Fibroblast of upper back skin (primary cell): ENCODE results near the gene CAMLG.
"Not testable (repeated sequence)": the region's sequence is repeated elsewhere in the genome, so short reads cannot be mapped to it uniquely, and the experiment has no call there.

Source experiments
- DNase-seq: peaks from one replicate; pipeline ENCODE4 v3.0.0-alpha.2; 2013

The CAMLG gene

GRCh38 chr5:134738133-134738962 is at the start of gene CAMLG:
Gene CAMLG (plus strand): TSS chr5:134738548. CDS start chr5:134738621, 73 bp downstream.
- DNase-seq, result peak; percentile 97

GRCh38 chr5:134690144-134690543 is 48.2 kb upstream of the CAMLG start:
- not testable (repeated sequence) for DNase-seq

- DNase-seq, result no peak
Observed at GRCh38 chr5:134692722-134693121, 45.6 kb upstream of the CAMLG start.

GRCh38 chr5:134708301-134708700 is 30.0 kb upstream of the CAMLG start:
- no peak for DNase-seq

DNA sequence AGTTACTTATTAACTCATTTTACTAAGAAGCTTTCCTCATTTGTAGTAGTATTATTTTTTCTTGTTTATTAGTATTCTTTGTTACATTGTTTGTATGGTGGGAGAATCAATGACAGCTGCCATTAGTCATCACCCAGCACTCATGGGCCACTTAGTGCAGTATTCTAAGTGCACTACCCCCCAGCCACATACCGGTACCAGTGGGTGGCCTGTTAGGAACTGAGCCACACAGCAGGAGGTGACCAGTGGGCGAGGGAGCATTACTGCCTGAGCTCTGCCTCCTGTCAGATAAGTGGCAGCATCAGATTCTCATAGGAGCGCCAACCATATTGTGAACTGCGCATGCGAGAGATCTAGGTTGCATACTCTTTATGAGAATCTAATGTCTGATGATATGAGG is 24.2 kb upstream of the CAMLG start:
- DNase-seq, result peak; percentile 4

- no peak for DNase-seq
Observed at GRCh38 chr5:134714541-134714940, 23.8 kb upstream of the CAMLG start.

- DNase-seq, result not testable (repeated sequence)
Observed at GRCh38 chr5:134715466-134715865, 22.9 kb upstream of the CAMLG start.

DNA sequence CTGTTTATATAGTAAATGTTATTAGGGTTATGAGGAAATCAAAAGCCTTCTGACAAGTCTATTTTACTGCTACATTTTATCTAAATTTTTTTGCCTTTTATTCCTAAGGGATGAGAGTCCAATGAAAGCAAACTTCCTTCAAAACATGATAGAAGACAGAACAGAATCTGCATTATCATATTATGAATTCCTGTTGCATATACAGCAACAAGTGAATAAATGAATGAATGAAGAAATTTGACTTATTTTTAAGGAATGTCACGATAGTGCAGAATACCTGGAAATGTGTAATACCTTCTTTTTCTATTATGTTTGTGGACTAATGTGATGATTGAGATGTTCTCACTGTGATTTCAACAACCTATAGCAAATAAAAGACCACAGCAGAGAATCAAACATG is 13.5 kb upstream of the CAMLG start:
- DNase-seq, result no peak

- no peak for DNase-seq
Observed at GRCh38 chr5:134732819-134733218, 5.5 kb upstream of the CAMLG start.

GRCh38 chr5:134735243-134735642 is 3.1 kb upstream of the CAMLG start:
- no peak for DNase-seq

DNA sequence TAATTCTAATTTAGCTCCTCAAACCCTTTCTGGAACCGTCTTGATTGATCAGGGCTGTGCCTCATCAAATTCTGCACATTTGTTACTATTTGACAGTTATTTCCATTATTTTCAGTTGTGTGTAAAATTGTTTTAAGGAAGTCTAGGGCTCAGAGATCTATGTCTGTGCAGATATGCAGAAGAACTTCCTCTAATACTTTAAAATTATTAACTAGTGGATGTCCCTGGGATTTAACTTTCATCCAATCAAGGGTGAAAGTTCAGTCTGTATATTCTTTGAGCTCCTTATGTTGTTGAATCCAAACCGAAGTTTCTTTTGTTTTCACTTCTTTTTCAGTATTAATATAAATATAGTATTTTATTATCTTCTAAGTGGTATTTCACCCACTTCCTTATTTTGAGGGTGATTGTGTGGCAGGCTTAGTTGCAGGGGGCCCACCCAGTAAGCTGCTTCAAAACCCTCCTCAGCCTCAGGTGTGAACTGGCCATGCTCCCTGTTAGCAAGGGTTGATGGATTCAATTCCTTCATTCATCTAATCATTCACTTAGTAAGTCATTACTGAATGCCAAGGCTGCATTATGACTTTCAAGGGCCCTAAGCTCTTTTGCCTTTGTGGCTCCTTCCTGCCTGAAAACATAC is 2.1 kb upstream of the CAMLG start:
- DNase-seq, result no peak

DNA sequence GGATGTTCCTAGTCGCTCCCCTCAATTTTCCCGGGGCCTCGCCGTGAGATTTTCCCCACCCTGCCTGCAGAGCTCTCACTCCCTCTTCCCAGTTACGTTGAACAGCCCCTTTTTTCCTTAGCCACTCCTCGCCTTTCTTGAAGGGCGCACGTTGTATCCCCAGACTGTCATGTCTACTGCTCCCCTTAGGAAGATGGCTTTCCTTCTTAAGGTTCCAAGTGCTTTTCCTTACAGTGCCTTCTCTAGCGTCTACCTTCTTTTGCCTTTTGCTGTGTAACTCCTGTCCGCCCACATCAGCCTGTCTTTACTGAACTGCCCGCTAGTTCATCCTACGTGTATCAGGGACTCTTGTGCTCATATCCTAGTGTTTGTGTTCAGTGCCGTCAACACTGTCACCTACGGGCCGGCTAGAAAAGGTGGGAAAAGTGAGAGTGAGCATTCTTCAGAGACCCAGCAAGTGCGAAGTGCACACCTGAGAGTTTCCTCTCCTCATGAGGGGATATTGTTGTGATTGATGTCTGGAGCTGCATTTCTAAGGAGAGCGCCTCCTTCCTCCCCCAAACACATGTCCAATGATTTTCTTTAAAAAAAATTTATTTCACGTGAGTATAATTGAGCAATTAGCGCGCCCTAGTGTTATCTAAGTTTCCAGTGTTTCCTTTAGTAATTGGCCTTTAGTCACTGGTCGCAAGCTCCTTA is 764 bp downstream of the CAMLG start:
- peak; percentile 25 for DNase-seq

GRCh38 chr5:134741052-134741451 is 2.7 kb downstream of the CAMLG start:
- no peak for DNase-seq

DNA sequence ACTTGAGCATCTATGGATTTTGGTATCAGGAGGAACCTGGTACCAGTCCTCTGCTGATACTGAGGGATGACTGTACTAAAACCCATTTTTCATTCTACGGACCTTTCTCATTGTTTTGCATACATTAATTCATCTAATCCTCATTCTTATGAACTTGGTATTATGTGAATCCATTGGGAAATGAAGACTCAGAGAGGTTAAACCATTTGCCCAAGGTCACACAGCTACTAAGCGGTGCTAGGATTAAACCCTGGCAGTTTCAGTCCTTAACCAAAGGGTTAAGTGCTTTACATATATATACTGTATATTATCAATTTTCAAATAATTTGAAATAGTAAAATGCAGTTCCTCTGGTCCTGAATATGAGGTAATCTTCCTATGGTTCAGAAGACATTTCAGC is 3.8 kb downstream of the CAMLG start:
- no peak for DNase-seq

DNA sequence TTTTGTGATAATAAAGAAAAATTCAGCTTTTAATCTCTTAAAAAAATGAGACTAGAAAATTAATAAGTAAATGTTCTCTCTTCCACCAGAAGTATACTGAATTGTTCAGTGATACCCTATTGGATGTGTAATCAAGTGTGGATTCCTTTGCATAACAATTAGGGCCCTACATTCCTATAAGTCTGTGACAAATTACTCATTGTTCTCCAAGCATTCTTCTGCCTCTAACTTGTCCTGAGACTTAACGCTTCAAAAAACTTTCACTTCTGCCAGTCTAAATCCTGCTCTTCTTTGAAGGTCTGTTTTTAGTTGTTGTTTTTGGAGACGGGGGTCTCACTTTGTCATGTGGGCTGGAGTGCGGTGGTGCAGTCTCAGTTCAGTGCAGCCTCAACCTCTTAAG is 11.1 kb downstream of the CAMLG start:
- no peak for DNase-seq

GRCh38 chr5:134758176-134758503 is 19.8 kb downstream of the CAMLG start:
- no peak for DNase-seq

GRCh38 chr5:134758504-134759341 is 20.4 kb downstream of the CAMLG start, which contains the start of gene DDX46:
Gene DDX46 (plus strand): TSS chr5:134758779. CDS start chr5:134758939, 160 bp downstream.
- peak; percentile 91 for DNase-seq

DNA sequence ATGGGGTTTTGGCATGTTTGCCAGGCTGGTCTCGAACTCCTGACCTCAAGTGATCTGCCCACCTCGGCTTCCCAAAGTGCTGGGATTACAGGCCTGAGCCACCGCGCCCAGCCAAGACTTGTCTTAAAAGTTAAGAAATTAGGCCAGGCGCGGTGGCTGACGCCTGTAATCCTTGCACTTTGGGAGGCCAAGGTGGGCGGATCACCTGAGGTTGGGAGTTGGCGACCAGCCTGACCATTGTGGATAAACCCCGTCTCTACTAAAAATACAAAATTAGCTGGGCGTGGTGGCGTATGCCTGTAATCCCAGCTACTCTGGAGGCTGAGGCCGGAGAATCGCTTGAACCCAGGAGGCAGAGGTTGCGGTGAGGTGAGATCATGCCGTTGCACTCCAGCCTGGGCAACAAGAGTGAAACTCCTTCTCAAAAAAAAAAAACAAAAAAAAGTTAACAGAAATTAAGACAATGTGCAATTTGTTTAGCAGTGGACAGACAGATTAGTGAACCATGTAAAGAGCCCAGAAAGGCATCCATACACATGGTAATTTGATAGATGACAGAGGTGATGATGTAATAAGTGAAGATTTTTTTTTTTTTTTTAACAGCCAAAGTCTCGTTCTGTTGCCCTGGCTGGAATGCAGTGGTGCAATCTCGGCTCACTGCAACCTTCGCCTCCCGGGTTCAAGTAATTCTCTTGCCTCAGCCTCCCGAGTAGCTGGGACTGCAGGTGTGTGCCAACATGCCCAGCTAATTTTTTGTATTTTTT is 29.4 kb downstream of the CAMLG start:
- not testable (repeated sequence) for DNase-seq

DNA sequence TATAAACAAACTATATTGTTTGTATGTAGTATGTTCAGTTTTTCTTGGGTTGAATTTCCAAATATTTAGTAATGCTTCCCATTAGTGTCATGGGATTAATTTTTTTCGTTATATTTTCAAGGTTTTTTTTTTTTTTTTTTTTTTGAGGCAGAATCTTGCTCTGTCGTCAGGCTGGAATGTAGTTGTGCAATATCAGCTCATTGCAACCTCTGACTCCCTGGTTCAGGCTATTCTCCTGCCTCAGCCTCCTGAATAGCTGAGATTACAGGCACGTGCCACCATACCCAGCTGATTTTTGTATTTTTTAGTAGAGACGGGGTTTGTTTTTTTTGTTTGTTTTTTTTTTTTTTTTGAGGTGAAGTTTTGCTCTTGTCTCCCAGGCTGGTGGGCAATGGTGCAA is 30.9 kb downstream of the CAMLG start:
- peak; percentile 42 for DNase-seq

- no peak for DNase-seq
Observed at GRCh38 chr5:134772461-134773125, 34.2 kb downstream of the CAMLG start.

- no peak for DNase-seq
Observed at GRCh38 chr5:134777366-134777765, 39.0 kb downstream of the CAMLG start.
